Fibroblast of lung (primary cell): ENCODE data around the gene SNX32.
"Not testable (repeated sequence)": the region's sequence is repeated elsewhere in the genome, so short reads cannot be mapped to it uniquely, and the experiment has no call there.

Source experiments
- CTCF ChIP-seq, 2 donors: IDR thresholded peaks in 1 of 2; conservative IDR thresholded peaks in 1 of 2; 1 replicate in 1 of 2; 2 replicates in 1 of 2; pipeline ENCODE4 v1.5.1; 2011 to 2012; ENCODE audit warnings: low read length in 2 of 2, control low read depth in 1 of 2, inconsistent platforms in 1 of 2, low read depth in 1 of 2, mild to moderate bottlenecking in 1 of 2
- EZH2 ChIP-seq: IDR thresholded peaks from 2 replicates; pipeline ENCODE4 v1.5.1; 2012; ENCODE audit warnings: low read length, control low read depth, mild to moderate bottlenecking; ENCODE audit errors: missing control alignments

GRCh38 chr11:65848693-65849092, 14.9 kb downstream of the SNX32 start:
- TF ChIP-seq CTCF (conservative IDR thresholded peaks at IDR 0.05 in 1 of 2, IDR thresholded peaks at IDR 0.05 in 1 of 2; ENCODE audit: low read depth in 1 of 2, low read length in 2 of 2); EZH2: not testable (repeated sequence)
